ENCODE data around the gene MARK3.
A peak's percentile ranks its signal among the peaks of the same experiment; 100 is the strongest.

Gene MARK3

DNA sequence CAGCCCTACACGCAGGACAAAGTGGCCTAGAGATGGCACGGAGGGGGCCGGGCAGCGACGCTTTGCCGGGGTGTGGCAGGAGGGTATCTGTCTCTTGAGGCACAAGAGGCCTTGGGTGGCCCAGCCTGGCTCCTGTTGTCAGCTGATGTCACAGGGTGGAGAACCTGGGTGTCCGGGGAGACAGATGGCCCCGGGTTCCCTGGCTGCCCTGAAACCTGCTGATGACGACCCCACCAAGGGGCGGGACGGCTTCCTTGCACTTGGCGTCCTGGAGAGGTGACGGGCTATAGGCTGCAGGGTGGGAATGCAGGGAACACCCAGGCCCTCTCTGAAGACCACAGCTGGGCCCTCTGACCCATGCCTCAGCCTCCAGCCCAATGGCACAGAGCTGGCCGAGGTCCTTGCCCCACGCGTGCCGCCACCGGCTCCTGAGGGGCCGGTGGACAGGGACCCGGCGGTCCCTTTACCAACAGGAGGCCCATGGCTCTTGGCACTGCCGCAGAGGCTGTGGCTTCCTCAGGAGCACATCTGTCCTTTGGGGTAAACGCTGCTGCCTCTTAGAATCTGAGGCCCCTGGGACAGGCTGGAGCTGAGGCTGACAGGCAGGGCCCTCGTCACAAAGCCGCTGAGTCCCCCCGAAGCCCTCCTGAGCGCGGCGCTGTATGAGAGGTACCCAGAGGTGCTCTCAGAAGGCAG is 160.2 kb downstream of the MARK3 start:
- Histone ChIP-seq H3K4me3 (no peak overlapping the region), H3K4me1 (peaks cover 65 to 100% (median 97%) of the 10 kb centered on the region in 10 experiments), H3K36me3 (no peaks in the 10 kb centered on the region), H3K27me3 (peaks cover 0 to 16% (median 0%) of the 10 kb centered on the region in 11 experiments; a peak in 5 of 22 replicates), H3K9ac (peak overlapping the region in 7 of 11 experiments; percentile 9 to 71 (median 29); a peak in 8 of 22 replicates), H3K27ac (peak overlapping the region in 2 of 11 experiments; percentile 21 to 22; a peak in 2 of 22 replicates), H3K9me3 (replicated peaks in 1 of 11) (no peaks in the 10 kb centered on the region), H3K4me2 (peak overlapping the region in 10 of 11 experiments; percentile 44 to 98 (median 86); a peak in 20 of 22 replicates), H4K20me1 (peaks cover 21 to 99% (median 76%) of the 10 kb centered on the region in 11 experiments)
- no peak for TF ChIP-seq Cebpa-rat (IDR thresholded peaks at IDR 0.05)

DNA sequence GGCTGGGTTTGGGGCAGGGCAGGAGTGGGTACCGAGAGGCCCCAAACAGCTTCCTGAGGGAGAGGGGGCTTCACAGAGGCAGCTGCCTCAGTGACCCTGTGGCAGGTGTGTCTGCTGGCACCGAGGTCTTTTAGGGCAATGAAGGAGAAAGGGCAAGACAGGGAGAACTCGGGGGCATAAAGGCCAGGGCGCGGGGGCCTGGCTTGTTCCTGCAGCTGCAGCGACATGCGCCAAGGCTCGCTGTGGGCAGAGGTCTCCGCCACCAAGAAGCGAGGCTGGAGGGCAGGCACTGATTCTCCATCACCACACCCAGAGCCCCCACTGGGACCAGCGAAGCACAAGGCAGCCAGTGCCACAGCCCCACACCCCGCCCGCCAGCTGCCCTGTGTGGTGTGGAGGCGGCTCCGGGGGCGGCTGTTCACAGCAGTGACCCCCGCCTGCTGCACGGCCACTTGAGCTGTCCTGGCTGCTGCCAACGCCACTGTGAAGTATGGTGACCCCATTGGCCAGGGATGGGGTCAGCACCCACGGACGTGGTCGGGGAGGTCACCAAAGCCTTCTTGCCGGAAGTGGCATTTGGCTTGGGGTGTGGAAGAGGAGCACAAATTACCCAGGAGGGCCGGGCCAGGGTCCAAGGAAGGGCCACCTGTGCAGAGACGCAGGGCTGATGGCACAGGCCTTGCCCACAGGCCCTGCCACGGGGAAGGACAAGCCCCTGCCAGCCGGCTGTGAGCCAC is 160.9 kb downstream of the MARK3 start:
- Histone ChIP-seq H3K36me3 (no peaks in the 10 kb centered on the region), H4K20me1 (peaks cover 29 to 100% (median 79%) of the 10 kb centered on the region in 11 experiments)

DNA sequence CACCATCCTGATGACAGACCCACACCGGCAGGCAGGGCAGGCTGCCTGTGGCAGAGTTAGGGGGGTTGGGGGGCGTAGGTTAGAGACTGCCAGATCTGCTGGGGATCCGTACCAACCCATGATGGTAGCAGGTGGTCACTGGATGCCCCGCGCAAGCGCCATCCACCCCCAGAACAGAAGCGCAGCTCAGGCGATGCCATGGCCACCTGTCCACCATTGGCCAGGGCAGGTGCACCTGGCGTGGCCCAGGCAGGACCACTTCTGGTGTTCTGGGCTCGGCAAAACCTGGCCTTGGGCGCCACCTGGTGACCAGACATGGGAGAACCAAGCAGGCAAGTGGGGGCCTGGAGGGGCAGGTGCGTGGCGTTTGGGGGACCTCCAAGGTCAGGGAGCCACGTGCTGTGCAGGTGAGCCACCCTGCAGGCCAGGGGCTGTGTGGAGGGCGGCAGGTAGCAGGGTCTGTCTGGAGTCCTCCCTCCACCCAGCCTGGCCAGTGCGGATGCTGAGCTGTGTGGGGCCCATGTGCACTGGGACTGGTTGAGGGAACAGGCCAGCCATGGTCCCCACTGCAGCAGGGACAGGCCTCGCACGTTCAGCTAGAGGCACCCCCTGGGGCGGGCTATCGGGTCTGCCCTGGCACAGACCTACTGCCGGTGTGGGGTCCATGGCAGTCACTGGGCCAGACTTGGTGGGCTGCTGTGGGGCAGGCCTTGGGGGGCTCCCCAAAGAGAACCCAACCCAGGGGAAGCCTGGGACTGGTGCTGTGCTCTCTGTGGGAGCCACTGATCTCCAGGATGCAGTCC is 161.6 kb downstream of the MARK3 start:
- TF ChIP-seq Cebpa-rat (IDR thresholded peaks at IDR 0.05) = no peak
- H3K4me1 ChIP-seq = peaks cover 77 to 100% (median 97%) of the 10 kb centered on the region in 10 experiments
- H3K27ac ChIP-seq = no peak overlapping the region
- H3K4me2 ChIP-seq = peak overlapping the region; percentile 40 to 98 (median 85); a peak in 19 of 22 replicates
- no peak overlapping the region for H3K4me3 ChIP-seq
- H3K9ac ChIP-seq = no peak overlapping the region
- H3K36me3 ChIP-seq = no peaks in the 10 kb centered on the region
- no peaks in the 10 kb centered on the region for H3K9me3 ChIP-seq (replicated peaks in 1 of 11)
- peaks cover 0 to 13% (median 0%) of the 10 kb centered on the region in 11 experiments; a peak in 5 of 22 replicates for H3K27me3 ChIP-seq
- H4K20me1 ChIP-seq = peaks cover 35 to 100% (median 82%) of the 10 kb centered on the region in 11 experiments

More for the DNA sequence above, 160.9 kb downstream of the MARK3 start:
- Histone ChIP-seq H3K27me3 (peaks cover 0 to 13% (median 0%) of the 10 kb centered on the region in 11 experiments; a peak in 5 of 22 replicates), H3K4me3 (no peak overlapping the region), H3K4me2 (peak overlapping the region; percentile 40 to 98 (median 85); a peak in 21 of 22 replicates), H3K9ac (peak overlapping the region in 6 of 11 experiments; percentile 9 to 71 (median 36); a peak in 7 of 22 replicates), H3K27ac (peak overlapping the region in 1 of 11 experiments; percentile 22; a peak in 2 of 22 replicates), H3K9me3 (replicated peaks in 1 of 11) (no peaks in the 10 kb centered on the region), H3K4me1 (peaks cover 72 to 100% (median 97%) of the 10 kb centered on the region in 10 experiments)
- TF ChIP-seq Cebpa-rat (IDR thresholded peaks at IDR 0.05) = no peak

DNA sequence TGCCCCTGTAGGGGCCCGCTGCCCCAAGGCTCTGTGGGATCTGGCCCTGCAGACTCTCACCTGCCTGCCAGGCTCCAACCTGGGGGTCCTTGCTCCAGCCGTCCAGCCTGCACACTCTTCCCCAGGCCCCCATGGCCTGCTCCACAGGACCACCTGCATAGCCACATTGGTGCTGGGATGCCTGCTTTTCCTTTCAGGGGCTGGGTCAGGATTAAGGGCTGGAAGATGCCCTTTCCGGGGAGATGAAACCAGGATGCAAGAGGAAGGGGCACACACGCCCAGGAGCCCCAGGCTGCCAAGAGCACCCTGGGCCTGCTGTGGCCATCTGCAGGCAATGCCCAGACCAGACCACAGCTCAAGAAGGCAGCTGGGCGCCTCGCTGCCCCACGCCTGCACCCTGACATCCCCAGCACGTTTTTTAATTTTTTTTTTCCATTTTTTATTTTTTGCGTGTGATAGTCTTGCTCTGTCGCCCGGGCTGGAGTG is 162.3 kb downstream of the MARK3 start:
- H3K9ac ChIP-seq = no peak overlapping the region
- H4K20me1 ChIP-seq = peaks cover 39 to 100% (median 88%) of the 10 kb centered on the region in 11 experiments
- H3K27ac ChIP-seq = no peak overlapping the region
- no peaks in the 10 kb centered on the region for H3K9me3 ChIP-seq (replicated peaks in 1 of 11)
- H3K4me1 ChIP-seq = peaks cover 77 to 100% (median 97%) of the 10 kb centered on the region in 10 experiments
- no peak for TF ChIP-seq Cebpa-rat (IDR thresholded peaks at IDR 0.05)
- H3K27me3 ChIP-seq = peaks cover 0 to 13% (median 0%) of the 10 kb centered on the region in 11 experiments; a peak in 5 of 22 replicates
- H3K4me2 ChIP-seq = peak overlapping the region in 6 of 11 experiments; percentile 9 to 98 (median 86); a peak in 8 of 22 replicates
- H3K36me3 ChIP-seq = no peaks in the 10 kb centered on the region
- no peak overlapping the region for H3K4me3 ChIP-seq

DNA sequence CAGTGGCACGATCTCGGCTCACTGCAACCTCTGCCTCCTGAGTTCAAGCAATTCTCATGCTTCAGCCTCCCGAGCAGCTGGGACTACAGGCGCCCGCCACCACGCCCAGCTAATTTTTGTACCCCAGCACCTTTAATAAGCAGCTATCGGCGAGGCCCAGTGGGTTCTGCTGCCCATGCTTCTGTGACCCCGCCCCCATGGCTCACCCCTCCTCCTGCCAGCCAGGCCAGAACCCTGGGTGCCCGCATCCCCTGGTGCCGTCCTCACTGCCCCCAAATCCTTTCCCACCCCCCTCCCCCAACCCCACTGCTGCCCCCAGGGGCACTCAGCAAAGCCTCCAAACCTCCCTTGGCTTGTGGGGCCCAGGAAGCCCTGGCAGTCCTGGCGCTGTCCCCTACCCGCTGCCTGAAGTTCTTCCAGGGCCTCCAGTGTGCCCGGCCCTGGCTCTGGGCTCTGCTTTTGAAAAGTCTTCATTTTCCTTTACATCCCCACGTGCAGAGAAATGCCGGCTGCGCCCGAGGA is 162.8 kb downstream of the MARK3 start:
- Histone ChIP-seq H3K4me2 (peak overlapping the region in 10 of 11 experiments; percentile 60 to 98 (median 92); a peak in 16 of 22 replicates), H3K4me1 (peaks cover 73 to 100% (median 94%) of the 10 kb centered on the region in 10 experiments), H3K4me3 (no peak overlapping the region), H3K36me3 (no peaks in the 10 kb centered on the region), H3K9me3 (replicated peaks in 1 of 11) (no peaks in the 10 kb centered on the region), H4K20me1 (peaks cover 39 to 100% (median 93%) of the 10 kb centered on the region in 11 experiments), H3K27me3 (peaks cover 0 to 13% (median 0%) of the 10 kb centered on the region in 11 experiments; a peak in 5 of 22 replicates), H3K27ac (no peak overlapping the region), H3K9ac (peak overlapping the region in 3 of 11 experiments; percentile 55 to 70 (median 59); a peak in 4 of 22 replicates)
- TF ChIP-seq Cebpa-rat (IDR thresholded peaks at IDR 0.05) = no peak

- Histone ChIP-seq H3K27me3 (peaks cover 0 to 13% (median 0%) of the 10 kb centered on the region in 11 experiments; a peak in 5 of 22 replicates), H3K4me1 (peaks cover 66 to 93% (median 87%) of the 10 kb centered on the region in 10 experiments), H3K9me3 (replicated peaks in 1 of 11) (no peaks in the 10 kb centered on the region), H3K27ac (peak overlapping the region in 3 of 11 experiments; percentile 8 to 70 (median 63); a peak in 4 of 22 replicates), H4K20me1 (peaks cover 39 to 100% (median 97%) of the 10 kb centered on the region in 11 experiments), H3K9ac (peak overlapping the region in 6 of 11 experiments; percentile 17 to 71 (median 67); a peak in 8 of 22 replicates), H3K4me3 (no peak overlapping the region; a peak in 1 of 20 replicates), H3K4me2 (peak overlapping the region; percentile 60 to 98 (median 92)), H3K36me3 (no peaks in the 10 kb centered on the region)
- TF ChIP-seq Cebpa-rat (IDR thresholded peaks at IDR 0.05) = no peak
These were observed 163.5 kb downstream of the MARK3 start for GRCh38 chr14:103548463-103549351.

Measured in BLaER1 treated with 17β-estradiol and CSF1 and Interleukin-3, amounts not matched to agents 10 nM and 100 nM (cell line).